GM12878 (cell line): Measurements from ENCODE around the gene FAM8A1. TPM values are rescaled to one million over a fixed set of nuclear protein-coding genes. Genes with fewer than 3 reads are reported as not detected.
A peak's percentile ranks its signal among the peaks of the same experiment; 100 is the strongest.

ENCODE experiments used
- ATAC-seq: fragments of 200-7000 bp; cut with Tn5 transposase; 3 replicates; pipeline ENCODE4 v1.9.1; 2020; ENCODE audit warnings: mild to moderate bottlenecking, moderate library complexity
- BruUV-seq: library from RNA; stranded (reverse); fragments of 400-500 nt; replicated peaks from 2 replicates; lab custom pipeline; 2021; lab: Mats Ljungman, UMichigan
- CTCF ChIA-PET: fragments of 300-600 bp; sonication (Branson Sonifier 250); formaldehyde crosslinking; extraction: SDS; loops from one replicate; lab custom pipeline; 2021; ENCODE audit warnings: inconsistent platforms; lab: Yijun Ruan, JAX
- POLR2A ChIA-PET: fragments of 350-600 bp; formaldehyde crosslinking; extraction: SDS; loops from one replicate; lab custom pipeline; 2021; ENCODE audit warnings: inconsistent platforms; lab: Charles Lee
- RAD21 ChIA-PET: fragments of 300-600 bp; sonication (Branson Sonifier 250); formaldehyde crosslinking; loops from one replicate; lab custom pipeline; 2023; ENCODE audit warnings: antibody characterized with exemption; ENCODE audit not compliant: unreplicated experiment; lab: Charles Lee
- SMC1A ChIA-PET: fragments of 300-600 bp; sonication (Branson Sonifier 250); formaldehyde crosslinking; loops from one replicate; lab custom pipeline; 2023; ENCODE audit not compliant: unreplicated experiment, uncharacterized antibody; lab: Charles Lee
- DNase-seq: peaks from one replicate; pipeline ENCODE4 v3.0.0-alpha.2; 2011; ENCODE audit warnings: low read depth, low spot score
- FAIRE-seq: peaks from 3 replicates; lab custom pipeline; 2011; peaks lifted over from hg19 to GRCh38; lab: Jason Lieb, UNC
- H2AFZ ChIP-seq: 2 replicates; pipeline ENCODE4 v1.6.0; 2011; ENCODE audit warnings: low read depth, low read length, control low read depth; ENCODE audit not compliant: control insufficient read depth
- H3K27ac ChIP-seq: 2 replicates; pipeline ENCODE4 v1.5.1; 2011; ENCODE audit warnings: control low read depth; ENCODE audit not compliant: control insufficient read depth, insufficient read depth
- H3K27me3 ChIP-seq, 2 experiments: replicated peaks in 1 of 2; 2 replicates each; pipeline versions ENCODE4 v1.6.0 to v1.6.1; 2011; ENCODE audit warnings: low read length in 1 of 2; ENCODE audit not compliant: control insufficient read depth in 2 of 2, insufficient read depth in 2 of 2
- H3K36me3 ChIP-seq, 2 experiments: 2 replicates each; pipeline ENCODE4 v1.5.1; 2011; ENCODE audit warnings: low read length in 1 of 2; ENCODE audit not compliant: control insufficient read depth in 2 of 2, insufficient read depth in 2 of 2
- H3K4me1 ChIP-seq: 2 replicates; pipeline ENCODE4 v1.6.1; 2011; ENCODE audit warnings: mild to moderate bottlenecking, low read length, moderate library complexity, mixed read lengths; ENCODE audit not compliant: control insufficient read depth, insufficient read depth
- H3K4me2 ChIP-seq: 2 replicates; pipeline ENCODE4 v1.6.0; 2011; ENCODE audit warnings: control low read depth; ENCODE audit not compliant: control insufficient read depth, insufficient read depth
- H3K4me3 ChIP-seq: fragments of 200-600 bp; sonication (generic); 2 replicates; pipeline ENCODE4 v1.5.1; 2016
- H3K79me2 ChIP-seq: 2 replicates; pipeline ENCODE4 v1.6.0; 2011; ENCODE audit warnings: low read length; ENCODE audit not compliant: control insufficient read depth, insufficient read depth
- H3K9ac ChIP-seq: 2 replicates; pipeline ENCODE4 v1.8.0; 2011; ENCODE audit warnings: low read length, control low read depth, mixed read lengths; ENCODE audit not compliant: control insufficient read depth, insufficient read depth
- H3K9me3 ChIP-seq: replicated peaks from 3 replicates; pipeline ENCODE4 v1.5.1; 2011; ENCODE audit warnings: mild to moderate bottlenecking, low read length; ENCODE audit not compliant: control insufficient read depth, insufficient read depth
- H4K20me1 ChIP-seq: 2 replicates; pipeline ENCODE4 v1.6.0; 2011; ENCODE audit not compliant: control insufficient read depth, insufficient read depth
- ATF7 ChIP-seq: fragments of 450-650 bp; IDR thresholded peaks from 2 replicates; pipeline ENCODE4 v1.6.1; 2016; ENCODE audit warnings: low read depth, mild to moderate bottlenecking
- NFXL1 ChIP-seq: fragments of 450-650 bp; IDR thresholded peaks from 2 replicates; pipeline ENCODE4 v1.6.1; 2017; ENCODE audit warnings: antibody characterized with exemption, mild to moderate bottlenecking, borderline replicate concordance
- TCF12 ChIP-seq: IDR thresholded peaks from 2 replicates; pipeline ENCODE4 v1.6.1; 2011; ENCODE audit warnings: low read depth, mild to moderate bottlenecking, low read length
- USF2 ChIP-seq: IDR thresholded peaks from 2 replicates; pipeline ENCODE4 v1.6.1; 2011; ENCODE audit warnings: low read depth, low read length, improper control_type of control experiment, borderline replicate concordance
- WGBS: methylation state at CpG from one replicate; pipeline ENCODE4 v1.1.6; 2016; ENCODE audit warnings: low lambda C conversion rate; ENCODE audit not compliant: insufficient replicate concordance, insufficient coverage; ENCODE audit errors: missing lambda C conversion rate; 5-methylcytosine and 5-hydroxymethylcytosine counted together
- in situ Hi-C: fragments of 300-500 bp; cut with MboI; formaldehyde crosslinking; loops from 9 replicates; pipeline ENCODE4 v1.14.3; 2018; ENCODE audit warnings: mixed read lengths
- intact Hi-C: fragments of 100-400 bp; cut with micrococcal nuclease; formaldehyde crosslinking; loops from one replicate; pipeline ENCODE4 v1.14.2; 2022; ENCODE audit not compliant: unreplicated experiment
- polyA plus RNA-seq, 11 experiments: library from polyadenylated mRNA; depleted of rRNA in 4 of 11; unstranded in 6 of 11; stranded (reverse) in 5 of 11; fragments of >200 nt; fragmentation: Nextera tagmentation in 4 of 11; fragmentation: Illumina TruSeq in 1 of 11; extraction: Ambion mirVana in 4 of 11; extraction: Trizol in 1 of 11; gene quantifications; 1 replicate in 1 of 11; 2 replicates in 10 of 11; pipeline versions ENCODE4 v1.2.1 to v1.2.3, GENCODE V29; 2011 to 2016; ENCODE audit warnings: inconsistent platforms in 2 of 11, missing spikeins in 2 of 11, low read depth in 1 of 11
- total RNA-seq, 4 experiments: library from RNA; depleted of rRNA in 3 of 4; stranded (reverse); fragments of >200 nt in 3 of 4; fragmentation: Illumina TruSeq in 1 of 4; extraction: Trizol in 1 of 4; gene quantifications; 2 replicates each; pipeline versions ENCODE4 v1.2.1 to v1.2.3, GENCODE V29; 2013 to 2021
- TF ChIP-seq, protein P1 (sequence below): IDR thresholded peaks from 2 replicates; pipeline ENCODE4 v1.6.1; 2011; ENCODE audit warnings: low read depth, mild to moderate bottlenecking, low read length, moderate library complexity, borderline replicate concordance; ENCODE audit errors: extremely low read depth

Gene FAM8A1
- total and polyA plus RNA-seq, 10 of the 15 experiments (the other 5 are each of a cell fraction or from before 2014, with no cell fraction given) = 1.4 to 7.4 (median 3.6) TPM

DNA sequence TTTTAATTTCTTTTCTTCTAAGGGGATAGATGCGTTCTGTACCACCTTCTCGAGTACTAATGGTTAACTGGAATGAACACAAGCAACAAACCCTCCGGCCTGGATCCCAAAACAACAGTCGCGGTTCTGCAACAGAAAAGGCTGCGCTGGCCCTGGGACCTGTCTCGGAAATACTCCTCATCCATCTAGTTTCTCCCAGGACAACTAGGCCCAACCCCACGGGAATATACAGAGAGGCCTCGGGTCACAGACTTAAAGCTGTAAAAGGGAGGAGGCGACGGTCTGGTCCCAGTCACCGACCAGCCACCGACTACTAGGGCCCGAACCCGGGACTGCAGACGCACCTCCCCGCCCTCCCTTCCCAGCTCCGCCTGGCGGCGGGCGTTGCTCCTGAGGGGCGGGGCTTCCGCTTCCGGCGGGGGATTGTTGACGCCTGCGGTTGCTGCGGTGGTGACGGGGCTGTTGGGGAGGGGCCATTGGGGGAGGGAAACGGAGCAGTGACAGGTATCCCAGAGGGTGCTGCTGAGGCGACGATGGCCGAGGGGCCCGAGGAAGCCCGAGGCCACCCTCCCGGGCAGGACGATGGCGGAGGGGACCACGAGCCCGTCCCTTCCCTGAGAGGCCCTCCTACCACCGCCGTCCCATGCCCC, at the start of gene FAM8A1 (continued):
- TF ChIP-seq ATF7 (peak; percentile 23; the same call in 1 of the 2 replicates), NFXL1 (no peak)

- H2AFZ ChIP-seq = no peak overlapping the region
- no peak overlapping the region for H3K4me3 ChIP-seq
- no peak for DNase-seq
- in situ Hi-C loops (no loop called here), intact Hi-C loops (no loop called here)
- H3K36me3 ChIP-seq = no peaks in the 10 kb centered on the region
- ChIA-PET CTCF (no interaction called here), RAD21 (no interaction called here), POLR2A (no interaction called here), SMC1A (interaction anchor here (0.9 kb wide), 1 partner anchor 10 kb away, joined by 3 read pairs; no protein-coding TSS in a partner anchor)
- H3K9ac ChIP-seq = no peak overlapping the region
- no peaks in the 10 kb centered on the region for H3K27me3 ChIP-seq
- H3K79me2 ChIP-seq = no peaks in the 10 kb centered on the region
- no peak for FAIRE-seq
- no peak overlapping the region for H3K4me2 ChIP-seq
- H3K9me3 ChIP-seq = no peaks in the 10 kb centered on the region
- no TSS peak for BruUV-seq
- H3K27ac ChIP-seq = no peak overlapping the region
- ATAC-seq = no peak
- TF ChIP-seq USF2 (no peak), TCF12 (no peak)
- TF ChIP-seq, protein P1, sequence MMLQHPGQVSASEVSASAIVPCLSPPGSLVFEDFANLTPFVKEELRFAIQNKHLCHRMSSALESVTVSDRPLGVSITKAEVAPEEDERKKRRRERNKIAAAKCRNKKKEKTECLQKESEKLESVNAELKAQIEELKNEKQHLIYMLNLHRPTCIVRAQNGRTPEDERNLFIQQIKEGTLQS = no peak
- H4K20me1 ChIP-seq = no peaks in the 10 kb centered on the region
- 31% methylated on average over 9 of the region's 9 CpGs for WGBS
- no peaks in the 10 kb centered on the region for H3K4me1 ChIP-seq
Measured at GRCh38 chr6:17551383-17551958, 48.6 kb upstream of the FAM8A1 start.
